Stimulated activated effector memory CD8-positive, alpha-beta T cell treated with anti-CD3 and anti-CD28 coated beads, Interleukin-12 subunit alpha, Interleukin-12 subunit beta, amount 100 ng/mL, for 72 hours (primary cell): ENCODE results near the gene DDX46.
A peak's percentile ranks its signal among the peaks of the same experiment; 100 is the strongest.
"Not testable (repeated sequence)": the region's sequence is repeated elsewhere in the genome, so short reads cannot be mapped to it uniquely, and the experiment has no call there.

ENCODE experiments used
- ATAC-seq: fragments of 150-1000 bp; cut with Tn5 transposase; 2 replicates; pipeline ENCODE4 v1.10.0; 2021
- DNase-seq, 2 donors: peaks; one replicate each; pipeline ENCODE4 v3.0.0; 2021 to 2022; ENCODE audit warnings: low spot score in 2 of 2
- H3K27ac Mint-ChIP-seq: one replicate; pipeline ENCODE4 v1.8.0; 2022; ENCODE audit warnings: mild to moderate bottlenecking, mixed read lengths
- H3K36me3 Mint-ChIP-seq: one replicate; pipeline ENCODE4 v1.8.0; 2022; ENCODE audit warnings: mild to moderate bottlenecking, mixed read lengths
- H3K4me1 Mint-ChIP-seq: one replicate; pipeline ENCODE4 v1.8.0; 2022; ENCODE audit warnings: mixed read lengths
- H3K4me3 Mint-ChIP-seq: one replicate; pipeline ENCODE4 v1.8.0; 2022; ENCODE audit warnings: mild to moderate bottlenecking, mixed read lengths
- H3K9me3 Mint-ChIP-seq: one replicate; pipeline ENCODE4 v1.8.0; 2022; ENCODE audit warnings: mixed read lengths

DDX46 gene

DNA sequence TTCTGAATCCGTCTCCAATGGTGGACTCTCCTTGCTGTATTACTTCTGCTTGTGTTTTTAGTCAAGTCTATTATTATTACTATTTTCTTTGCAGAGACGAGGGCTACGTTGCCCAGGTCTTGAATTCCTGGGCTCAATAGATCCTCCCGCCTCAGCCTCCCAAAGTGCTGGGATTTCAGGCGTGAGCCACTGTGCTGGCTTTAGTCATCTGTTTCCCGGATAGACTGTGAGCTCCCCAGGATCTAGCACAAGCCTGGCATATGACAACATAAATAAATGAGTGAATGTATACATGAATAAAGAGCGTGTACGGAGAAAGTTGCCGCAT is 439 bp upstream of the DDX46 start:
- H3K9me3 Mint-ChIP-seq, result no peaks in the 10 kb centered on the region
- H3K36me3 Mint-ChIP-seq, result peaks cover 14% of the 10 kb centered on the region
- H3K4me1 Mint-ChIP-seq, result peaks cover 33% of the 10 kb centered on the region
- peak overlapping the region; percentile 100 for H3K4me3 Mint-ChIP-seq
- DNase-seq, result no peak
- peak overlapping the region; percentile 99 for H3K27ac Mint-ChIP-seq
- no peak for ATAC-seq

DNA sequence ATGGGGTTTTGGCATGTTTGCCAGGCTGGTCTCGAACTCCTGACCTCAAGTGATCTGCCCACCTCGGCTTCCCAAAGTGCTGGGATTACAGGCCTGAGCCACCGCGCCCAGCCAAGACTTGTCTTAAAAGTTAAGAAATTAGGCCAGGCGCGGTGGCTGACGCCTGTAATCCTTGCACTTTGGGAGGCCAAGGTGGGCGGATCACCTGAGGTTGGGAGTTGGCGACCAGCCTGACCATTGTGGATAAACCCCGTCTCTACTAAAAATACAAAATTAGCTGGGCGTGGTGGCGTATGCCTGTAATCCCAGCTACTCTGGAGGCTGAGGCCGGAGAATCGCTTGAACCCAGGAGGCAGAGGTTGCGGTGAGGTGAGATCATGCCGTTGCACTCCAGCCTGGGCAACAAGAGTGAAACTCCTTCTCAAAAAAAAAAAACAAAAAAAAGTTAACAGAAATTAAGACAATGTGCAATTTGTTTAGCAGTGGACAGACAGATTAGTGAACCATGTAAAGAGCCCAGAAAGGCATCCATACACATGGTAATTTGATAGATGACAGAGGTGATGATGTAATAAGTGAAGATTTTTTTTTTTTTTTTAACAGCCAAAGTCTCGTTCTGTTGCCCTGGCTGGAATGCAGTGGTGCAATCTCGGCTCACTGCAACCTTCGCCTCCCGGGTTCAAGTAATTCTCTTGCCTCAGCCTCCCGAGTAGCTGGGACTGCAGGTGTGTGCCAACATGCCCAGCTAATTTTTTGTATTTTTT is 9.1 kb downstream of the DDX46 start:
- H3K4me1 Mint-ChIP-seq, H3K27ac Mint-ChIP-seq: not testable (repeated sequence)

GRCh38 chr5:134769206-134769605 is 10.6 kb downstream of the DDX46 start:
- DNase-seq, result no peak
- Mint-ChIP-seq H3K4me1 (no peaks in the 10 kb centered on the region), H3K36me3 (peaks cover 100% of the 10 kb centered on the region)

More for the DNA sequence above, 9.1 kb downstream of the DDX46 start:
- DNase-seq, H3K4me3 Mint-ChIP-seq, H3K9me3 Mint-ChIP-seq, ATAC-seq: not testable (repeated sequence)
- peaks cover 96% of the 10 kb centered on the region for H3K36me3 Mint-ChIP-seq

GRCh38 chr5:134772461-134773125 is 14.0 kb downstream of the DDX46 start:
- Mint-ChIP-seq H3K36me3 (peaks cover 100% of the 10 kb centered on the region), H3K4me1 (no peaks in the 10 kb centered on the region)

More at GRCh38 chr5:134769206-134769605, 10.6 kb downstream of the DDX46 start:
- no peaks in the 10 kb centered on the region for H3K9me3 Mint-ChIP-seq
- no peak for ATAC-seq
- H3K4me3 Mint-ChIP-seq, result no peak overlapping the region
- no peak overlapping the region for H3K27ac Mint-ChIP-seq

DNA sequence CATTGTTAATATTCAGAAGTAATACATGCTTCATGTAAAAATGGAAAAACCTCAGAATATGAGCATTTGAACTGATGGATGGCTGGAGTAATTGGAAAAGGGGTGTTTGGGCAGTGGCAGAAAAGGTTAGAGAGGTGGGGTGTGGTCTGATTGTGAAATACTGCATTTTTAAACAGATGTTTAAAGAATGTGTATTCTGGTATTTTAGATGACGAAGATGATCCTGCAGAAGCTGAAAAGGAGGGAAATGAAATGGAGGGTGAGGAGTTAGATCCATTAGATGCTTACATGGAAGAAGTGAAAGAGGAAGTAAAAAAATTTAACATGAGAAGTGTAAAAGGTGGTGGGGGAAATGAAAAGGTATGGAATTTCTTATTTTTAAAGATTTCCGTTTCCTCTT is 18.8 kb downstream of the DDX46 start:
- DNase-seq, result no peak
- ATAC-seq, result no peak
- Mint-ChIP-seq H3K27ac (peak overlapping the region; percentile 0), H3K4me1 (no peaks in the 10 kb centered on the region), H3K4me3 (no peak overlapping the region), H3K9me3 (no peaks in the 10 kb centered on the region), H3K36me3 (peaks cover 100% of the 10 kb centered on the region)

More at GRCh38 chr5:134772461-134773125, 14.0 kb downstream of the DDX46 start:
- Mint-ChIP-seq H3K4me3 (no peak overlapping the region), H3K27ac (no peak overlapping the region), H3K9me3 (no peaks in the 10 kb centered on the region)
- no peak for DNase-seq
- ATAC-seq, result no peak

DNA sequence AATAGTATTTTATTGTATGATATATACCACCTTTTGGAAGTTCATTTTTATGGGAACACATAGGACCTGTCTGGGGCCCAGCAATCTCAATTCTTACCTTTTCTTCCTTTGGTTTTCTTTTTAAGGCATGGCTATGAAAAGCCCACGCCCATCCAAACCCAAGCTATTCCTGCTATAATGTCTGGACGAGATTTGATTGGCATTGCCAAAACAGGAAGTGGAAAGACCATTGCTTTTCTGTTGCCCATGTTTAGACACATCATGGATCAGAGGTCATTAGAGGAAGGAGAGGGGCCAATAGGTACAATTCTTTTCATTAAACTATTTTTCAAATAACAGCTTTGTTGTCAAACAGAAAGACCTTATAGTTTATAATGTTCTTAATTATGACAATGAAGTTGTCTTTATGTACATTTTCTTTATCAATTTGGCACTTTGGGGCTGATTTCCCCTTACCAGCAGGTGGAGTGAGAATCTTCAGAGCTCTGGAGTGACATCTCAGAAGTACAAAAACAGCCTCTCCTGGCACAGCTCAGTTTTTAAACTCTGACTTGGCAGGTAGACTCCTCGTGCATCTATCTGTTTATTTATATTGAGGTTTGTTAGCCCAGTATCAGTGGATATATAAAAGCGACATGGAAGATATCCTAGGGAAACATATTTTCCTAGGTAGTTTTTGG is 25.8 kb downstream of the DDX46 start:
- no peak for ATAC-seq
- no peak for DNase-seq
- Mint-ChIP-seq H3K36me3 (peaks cover 100% of the 10 kb centered on the region), H3K4me3 (no peak overlapping the region), H3K4me1 (no peaks in the 10 kb centered on the region), H3K9me3 (no peaks in the 10 kb centered on the region), H3K27ac (peak overlapping the region; percentile 83)

DNA sequence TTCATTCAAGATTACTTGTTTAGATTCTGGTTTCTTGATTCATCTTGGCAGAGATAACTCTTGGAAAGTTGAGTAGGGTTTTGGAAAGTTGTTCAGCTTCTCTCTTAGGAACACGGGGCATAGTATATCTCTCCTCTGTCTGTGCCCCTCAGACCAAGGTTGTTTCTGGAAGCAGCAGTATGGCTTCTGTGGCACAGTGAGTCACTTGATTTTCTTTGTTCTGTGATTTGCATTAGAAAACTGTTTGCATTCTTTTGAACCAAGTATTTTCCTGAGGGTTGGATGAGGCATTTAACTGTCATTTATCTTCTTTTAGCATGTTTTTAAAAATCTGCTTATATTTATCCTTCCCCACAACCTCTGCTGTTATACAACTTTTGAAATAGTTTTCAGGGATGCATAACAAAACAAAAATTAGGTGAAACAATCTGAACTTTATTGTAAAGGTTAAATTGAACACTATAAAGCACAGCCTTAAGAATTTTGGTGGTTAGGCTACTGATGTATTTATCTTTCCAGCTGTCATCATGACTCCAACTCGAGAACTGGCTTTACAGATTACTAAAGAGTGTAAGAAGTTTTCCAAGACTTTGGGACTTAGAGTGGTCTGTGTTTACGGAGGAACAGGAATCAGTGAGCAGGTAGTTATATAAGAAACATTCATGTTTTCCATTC is 26.5 kb downstream of the DDX46 start:
- Mint-ChIP-seq H3K4me1 (no peaks in the 10 kb centered on the region), H3K36me3 (peaks cover 100% of the 10 kb centered on the region), H3K9me3 (no peaks in the 10 kb centered on the region), H3K27ac (peak overlapping the region; percentile 83), H3K4me3 (no peak overlapping the region)
- DNase-seq (no peak), ATAC-seq (no peak)

GRCh38 chr5:134787692-134788091 is 29.1 kb downstream of the DDX46 start:
- H3K4me1 Mint-ChIP-seq, result no peaks in the 10 kb centered on the region
- no peak overlapping the region for H3K27ac Mint-ChIP-seq
- ATAC-seq (no peak), DNase-seq (no peak)
- H3K36me3 Mint-ChIP-seq, result peaks cover 100% of the 10 kb centered on the region
- H3K4me3 Mint-ChIP-seq, result no peak overlapping the region
- no peaks in the 10 kb centered on the region for H3K9me3 Mint-ChIP-seq

- Mint-ChIP-seq H3K9me3 (no peaks in the 10 kb centered on the region), H3K4me3 (no peak overlapping the region), H3K27ac (no peak overlapping the region), H3K36me3 (peaks cover 100% of the 10 kb centered on the region), H3K4me1 (no peaks in the 10 kb centered on the region)
- DNase-seq (no peak), ATAC-seq (no peak)
These were observed 33.0 kb downstream of the DDX46 start for GRCh38 chr5:134791580-134791979.

DNA sequence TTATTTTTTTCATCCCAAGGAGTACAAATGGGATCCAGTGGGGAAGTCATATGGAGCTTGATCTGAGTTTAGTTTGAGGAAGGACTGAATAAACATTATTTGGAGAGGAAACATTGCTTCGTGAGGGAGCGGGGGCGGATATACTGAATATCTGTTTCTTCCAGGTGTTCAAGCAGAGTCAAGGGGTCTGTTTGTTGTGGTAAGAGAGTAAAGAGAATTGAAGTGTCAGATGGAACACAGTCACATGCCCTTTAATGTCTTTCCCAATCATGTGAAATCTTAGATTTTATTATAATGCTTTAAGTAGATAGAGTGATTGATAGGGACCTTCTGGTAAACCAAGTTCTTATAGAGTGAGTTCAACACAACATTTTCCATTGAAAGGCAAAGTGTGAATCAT is 33.7 kb downstream of the DDX46 start:
- DNase-seq (no peak), ATAC-seq (no peak)
- H3K27ac Mint-ChIP-seq, result peak overlapping the region; percentile 68
- no peaks in the 10 kb centered on the region for H3K4me1 Mint-ChIP-seq
- peaks cover 100% of the 10 kb centered on the region for H3K36me3 Mint-ChIP-seq
- no peaks in the 10 kb centered on the region for H3K9me3 Mint-ChIP-seq
- no peak overlapping the region for H3K4me3 Mint-ChIP-seq

DNA sequence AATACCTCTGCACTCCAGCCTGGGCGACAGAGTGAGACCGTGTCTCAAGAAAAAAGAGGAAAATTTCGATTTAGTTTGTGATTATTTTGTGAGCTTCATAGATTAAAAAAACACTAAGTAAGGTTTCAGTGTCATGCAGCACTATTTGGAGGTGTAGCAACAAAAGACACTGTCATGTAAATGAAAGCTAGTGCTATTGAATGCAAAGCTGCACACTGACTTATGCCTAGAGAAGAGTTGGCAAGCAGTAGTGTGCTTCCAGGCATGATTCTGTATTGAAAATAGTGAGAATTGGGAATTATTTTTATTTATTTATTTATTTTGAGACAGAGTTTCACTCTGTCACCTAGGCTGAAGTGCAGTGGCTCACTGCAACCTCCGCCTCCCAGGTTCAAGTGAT is 34.5 kb downstream of the DDX46 start:
- Mint-ChIP-seq H3K4me1 (no peaks in the 10 kb centered on the region), H3K9me3 (no peaks in the 10 kb centered on the region), H3K4me3 (no peak overlapping the region), H3K27ac (peak overlapping the region; percentile 68), H3K36me3 (peaks cover 100% of the 10 kb centered on the region)
- ATAC-seq, result no peak
- no peak for DNase-seq

GRCh38 chr5:134794082-134794481 is 35.5 kb downstream of the DDX46 start:
- no peaks in the 10 kb centered on the region for H3K4me1 Mint-ChIP-seq
- DNase-seq (no peak), ATAC-seq (no peak)
- no peak overlapping the region for H3K4me3 Mint-ChIP-seq
- H3K27ac Mint-ChIP-seq, result peak overlapping the region; percentile 69
- H3K9me3 Mint-ChIP-seq, result no peaks in the 10 kb centered on the region
- H3K36me3 Mint-ChIP-seq, result peaks cover 100% of the 10 kb centered on the region

DNA sequence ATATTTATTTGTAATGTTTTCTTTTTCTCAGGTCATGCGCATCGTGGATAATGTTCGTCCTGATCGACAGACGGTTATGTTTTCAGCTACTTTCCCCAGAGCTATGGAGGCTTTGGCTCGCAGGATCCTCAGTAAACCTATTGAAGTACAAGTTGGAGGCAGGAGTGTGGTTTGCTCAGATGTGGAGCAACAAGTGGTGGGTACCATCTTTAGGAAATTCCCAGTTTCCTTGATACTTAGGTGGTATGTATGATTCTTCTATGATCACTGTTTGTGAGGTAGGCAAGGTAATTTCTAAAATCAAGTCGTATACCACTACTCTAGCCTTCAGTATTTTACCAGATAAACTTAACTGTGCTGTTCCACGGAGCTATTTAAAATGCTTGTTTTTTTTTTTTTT is 36.2 kb downstream of the DDX46 start:
- DNase-seq (no peak), ATAC-seq (no peak)
- Mint-ChIP-seq H3K4me1 (no peaks in the 10 kb centered on the region), H3K9me3 (no peaks in the 10 kb centered on the region), H3K4me3 (no peak overlapping the region), H3K27ac (peak overlapping the region; percentile 23), H3K36me3 (peaks cover 100% of the 10 kb centered on the region)

DNA sequence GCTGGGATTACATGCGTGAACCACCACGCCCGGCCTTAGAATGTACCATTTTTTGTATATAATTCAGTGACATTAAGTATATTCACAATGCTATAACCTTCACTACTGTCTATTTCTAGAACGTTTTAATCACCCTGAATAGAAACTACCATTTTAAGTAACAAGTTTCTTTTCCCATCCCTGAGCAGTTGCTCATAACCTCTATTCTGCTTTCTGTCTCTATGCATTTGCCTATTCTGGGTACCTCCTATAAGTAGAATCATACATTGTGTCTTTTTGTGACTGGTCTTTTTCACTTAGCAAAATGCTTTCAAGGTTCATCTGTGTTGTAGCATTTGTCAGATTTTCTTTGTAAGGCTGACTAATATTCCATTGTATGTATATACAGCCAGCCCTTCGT is 39.9 kb downstream of the DDX46 start:
- Mint-ChIP-seq H3K9me3 (no peaks in the 10 kb centered on the region), H3K4me3 (no peak overlapping the region), H3K27ac (no peak overlapping the region), H3K36me3 (peaks cover 99% of the 10 kb centered on the region), H3K4me1 (no peaks in the 10 kb centered on the region)
- DNase-seq, result no peak
- ATAC-seq, result peak; percentile 80

GRCh38 chr5:134803821-134804220 is 45.2 kb downstream of the DDX46 start:
- Mint-ChIP-seq H3K27ac (no peak overlapping the region), H3K4me1 (no peaks in the 10 kb centered on the region), H3K9me3 (no peaks in the 10 kb centered on the region), H3K4me3 (no peak overlapping the region), H3K36me3 (peaks cover 98% of the 10 kb centered on the region)
- DNase-seq, result no peak
- no peak for ATAC-seq
